GM19099 (cell line): ENCODE results near the gene TCF7L1.

Source experiments
- POLR2A ChIP-seq: IDR thresholded peaks from 3 replicates; pipeline ENCODE4 v1.6.1; 2011; ENCODE audit warnings: low read depth; ENCODE audit not compliant: insufficient read length; ENCODE audit errors: extremely low read depth

Gene TCF7L1

DNA sequence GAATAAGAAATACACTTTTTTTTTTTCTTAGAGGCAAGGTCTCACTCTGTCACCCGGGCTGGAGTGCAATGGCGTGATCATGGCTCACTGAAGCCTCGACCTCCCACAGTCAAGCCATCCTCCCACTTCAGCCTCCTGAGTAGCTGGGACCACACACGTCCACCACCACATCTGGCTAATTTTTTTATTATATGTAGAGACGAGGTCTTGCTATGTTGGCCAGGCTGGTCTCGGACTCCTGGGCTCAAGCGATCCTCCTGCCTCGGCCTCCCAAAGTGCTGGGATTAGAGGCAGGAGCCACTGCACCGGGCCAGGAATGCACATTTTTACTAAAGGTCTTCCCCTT lies 192.2 kb downstream of the TCF7L1 start:
- TF ChIP-seq POLR2A = no peak

- no peak for TF ChIP-seq POLR2A
Observed at GRCh38 chr2:85326406-85327159, 193.4 kb downstream of the TCF7L1 start.

DNA sequence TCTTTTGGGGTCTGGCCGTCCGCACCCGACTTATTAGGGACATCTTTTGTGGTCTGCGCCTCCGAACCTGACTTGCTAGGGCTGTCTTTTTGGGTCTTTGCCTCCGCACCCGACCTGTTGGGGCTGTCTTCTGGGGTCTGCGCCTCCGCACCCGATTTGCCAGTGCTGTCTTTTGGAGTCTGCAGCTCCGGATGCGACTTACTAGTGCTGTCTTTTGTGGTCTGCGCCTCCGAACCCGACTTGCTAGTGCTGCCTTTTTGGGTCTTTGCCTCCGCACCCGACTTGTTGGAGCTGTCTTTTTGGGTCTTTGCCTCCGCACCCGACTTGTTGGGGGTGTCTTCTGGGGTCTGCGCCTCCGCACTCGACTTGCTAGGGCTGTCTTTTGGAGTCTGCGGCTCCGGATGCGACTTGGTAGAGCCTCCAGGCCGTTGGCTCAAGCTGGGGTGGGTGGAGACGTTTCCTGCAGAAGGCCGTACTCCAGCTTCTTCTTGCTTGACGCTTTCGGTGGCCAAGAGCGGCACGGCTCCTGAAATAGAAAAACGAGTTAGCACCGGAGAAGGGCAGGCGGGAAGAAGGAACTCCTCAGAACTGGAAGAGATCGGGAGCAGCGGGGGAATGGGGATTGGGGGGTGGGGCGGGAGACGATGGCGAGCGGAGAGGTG lies 194.1 kb downstream of the TCF7L1 start:
- TF ChIP-seq POLR2A = no peak

GRCh38 chr2:85327822-85328617 lies 194.8 kb downstream of the TCF7L1 start, which contains the start of gene TGOLN2:
TGOLN2 (minus strand) TSS chr2:85327989; CDS start chr2:85327962, 27 bp downstream.
- TF ChIP-seq POLR2A = peak; percentile 98

DNA sequence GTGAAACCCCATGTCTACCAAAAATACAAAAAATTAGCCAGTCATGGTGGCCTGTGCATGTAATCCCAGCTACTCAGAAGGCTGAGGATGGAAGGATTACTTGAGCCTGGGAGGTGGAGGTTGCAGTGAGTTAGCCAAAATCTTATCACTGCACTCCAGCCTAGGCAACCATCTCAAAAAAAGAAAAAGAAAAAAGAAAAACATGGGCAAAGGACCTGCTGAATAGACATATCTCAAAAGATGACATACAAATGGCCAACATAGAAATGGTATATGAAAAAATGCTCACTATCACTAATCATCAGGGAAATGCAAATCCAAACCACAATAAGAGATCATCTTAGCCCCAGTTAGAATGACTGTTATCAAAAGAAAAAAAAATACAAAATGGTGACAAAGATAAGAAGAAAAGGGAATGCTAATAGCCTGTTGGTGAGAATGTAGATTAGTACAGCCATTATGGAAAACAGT lies 196.0 kb downstream of the TCF7L1 start:
- no peak for TF ChIP-seq POLR2A

DNA sequence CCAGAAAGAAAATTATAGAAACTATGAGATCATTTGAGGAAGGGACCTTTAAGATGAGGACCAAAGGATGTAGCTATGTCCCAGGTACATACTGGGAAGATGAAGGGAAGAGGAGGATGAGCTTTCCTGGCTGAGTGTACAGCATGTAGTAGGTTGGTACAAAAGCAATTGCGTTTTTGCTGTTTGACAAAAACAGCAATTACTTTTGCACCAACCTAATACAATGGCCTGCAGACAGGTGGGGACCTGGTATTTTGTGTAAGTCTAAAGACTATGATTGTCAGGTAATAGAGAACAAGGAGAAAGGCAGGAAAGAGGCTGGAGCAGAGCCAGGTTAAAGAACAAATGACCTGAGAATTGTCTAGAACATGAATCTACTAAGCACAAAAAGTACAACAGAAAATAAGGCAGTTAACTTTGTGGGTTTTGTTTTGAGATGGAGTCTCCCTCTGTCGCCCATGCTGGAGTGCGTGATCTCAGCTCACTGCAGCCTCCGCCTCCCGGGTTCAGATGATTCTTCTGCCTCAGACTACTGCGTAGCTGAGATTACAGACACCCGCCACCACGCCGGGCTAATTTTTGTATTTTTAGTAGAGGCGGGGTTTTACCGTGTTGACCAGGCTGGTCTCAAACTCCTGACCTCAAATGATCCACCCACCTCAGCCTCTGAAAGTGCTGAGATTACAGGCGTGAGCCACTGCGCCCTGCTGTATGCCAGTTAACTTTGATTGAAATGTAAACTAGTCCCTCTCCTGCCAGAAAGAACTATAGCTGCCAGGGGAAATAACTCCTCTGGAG lies 197.8 kb downstream of the TCF7L1 start:
- TF ChIP-seq POLR2A = no peak

DNA sequence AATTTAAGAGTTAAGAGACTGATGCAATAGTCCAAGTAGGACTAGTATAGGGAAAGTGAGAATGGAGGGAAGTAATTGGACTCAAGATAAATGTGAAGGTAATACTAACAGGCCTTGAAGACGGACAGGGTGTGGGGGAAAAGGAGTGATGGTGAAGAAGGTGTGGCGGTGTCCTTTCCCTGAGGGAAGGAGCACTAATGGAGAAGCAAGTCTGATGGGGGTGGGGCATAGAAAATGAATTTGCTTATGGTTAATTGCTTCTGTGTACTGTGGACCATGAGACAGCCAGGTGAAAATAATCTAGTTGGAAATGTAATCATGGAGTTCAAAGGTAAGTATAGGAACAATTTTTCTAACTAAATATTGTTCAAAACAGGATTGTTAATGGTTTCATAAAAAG lies 201.7 kb downstream of the TCF7L1 start:
- no peak for TF ChIP-seq POLR2A

- TF ChIP-seq POLR2A = no peak
Observed at GRCh38 chr2:85340034-85340892, 207.1 kb downstream of the TCF7L1 start.

GRCh38 chr2:85341269-85342029 lies 208.3 kb downstream of the TCF7L1 start:
- TF ChIP-seq POLR2A = no peak

DNA sequence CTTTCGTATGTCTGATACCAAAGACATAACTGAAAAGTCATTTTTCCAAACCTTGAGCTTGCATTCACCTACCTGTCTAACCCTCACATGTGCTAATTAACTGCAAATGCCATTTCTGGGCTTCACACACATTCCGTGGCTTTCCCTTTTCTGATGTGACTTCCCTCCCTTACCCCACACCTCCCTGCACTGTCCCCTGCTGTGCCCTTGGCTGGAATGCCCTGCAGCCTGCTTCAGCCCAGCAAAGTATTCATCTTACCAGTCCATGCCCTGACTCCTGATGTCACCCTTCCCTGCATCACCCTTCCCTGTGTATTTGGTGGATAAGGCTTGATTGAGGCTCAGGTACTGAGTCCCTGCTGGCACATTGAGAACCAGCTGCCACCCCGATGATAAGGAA lies 209.0 kb downstream of the TCF7L1 start:
- no peak for TF ChIP-seq POLR2A

- no peak for TF ChIP-seq POLR2A
Observed at GRCh38 chr2:85344356-85344954, 211.3 kb downstream of the TCF7L1 start.

DNA sequence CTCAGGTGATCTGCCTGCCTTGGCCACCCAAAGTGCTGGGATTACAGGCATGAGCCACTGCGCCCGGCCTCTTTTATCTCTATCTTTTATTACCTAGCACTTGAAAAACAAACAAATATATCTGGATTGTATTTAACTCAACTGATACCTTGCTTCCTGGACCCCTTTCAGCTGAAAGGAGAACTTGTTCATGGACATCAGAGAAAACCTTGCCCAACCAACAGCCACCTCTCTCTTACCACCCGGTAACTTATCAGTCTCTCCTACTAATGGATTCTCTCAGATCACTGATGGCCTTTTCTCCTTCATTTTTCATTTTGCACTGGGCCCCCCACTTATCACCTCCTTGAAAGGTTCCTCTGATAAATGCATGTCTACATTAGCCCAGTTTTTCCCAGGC lies 214.4 kb downstream of the TCF7L1 start:
- TF ChIP-seq POLR2A = no peak

DNA sequence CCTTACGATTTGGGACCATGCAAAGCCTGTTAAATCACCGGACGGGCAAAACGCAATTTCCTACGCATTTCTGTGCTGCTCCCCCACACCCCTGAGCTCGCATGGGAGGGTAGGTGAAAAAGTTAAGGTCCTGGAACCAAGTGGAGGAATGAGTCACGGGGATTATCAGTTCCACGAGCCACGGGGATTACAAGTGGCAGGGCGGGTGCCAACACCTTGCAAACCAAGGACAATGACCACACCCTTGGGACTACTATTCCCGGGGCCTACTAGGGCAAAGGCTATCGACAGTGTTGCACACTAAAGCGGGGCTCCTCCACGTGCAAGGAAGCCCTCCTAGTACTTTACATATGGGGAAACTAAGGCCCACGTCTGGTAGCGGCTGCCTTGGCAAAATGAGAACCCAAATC lies 220.7 kb downstream of the TCF7L1 start:
- no peak for TF ChIP-seq POLR2A
